Activated T-helper 2 cell treated with anti-CD3 and anti-CD28 coated beads, Interferon-gamma antibody, Interleukin-2, Interleukin-4, amounts not matched to agents 10 μg/mL and 5 μg/mL and 100 μg/mL, durations not matched to agents 14 hours and 24 hours and 36 hours (primary cell): ENCODE results near the gene ZNF26. TPM values are rescaled to one million over a fixed set of nuclear protein-coding genes. Genes with fewer than 3 reads are reported as not detected.
A peak's percentile ranks its signal among the peaks of the same experiment; 100 is the strongest.
"Not testable (repeated sequence)": the region's sequence is repeated elsewhere in the genome, so short reads cannot be mapped to it uniquely, and the experiment has no call there.

Source experiments
- DNase-seq: peaks from one replicate; pipeline ENCODE4 v3.0.0; 2021; ENCODE audit warnings: low spot score
- H3K27ac Mint-ChIP-seq: one replicate; pipeline ENCODE4 v1.8.0; 2021; ENCODE audit warnings: mixed read lengths
- H3K27me3 Mint-ChIP-seq: one replicate; pipeline ENCODE4 v1.8.0; 2021; ENCODE audit warnings: low read depth, mixed read lengths
- H3K36me3 Mint-ChIP-seq: one replicate; pipeline ENCODE4 v1.8.0; 2021; ENCODE audit warnings: low read depth, mixed read lengths
- H3K4me1 Mint-ChIP-seq: one replicate; pipeline ENCODE4 v1.8.0; 2021; ENCODE audit warnings: low read depth, mixed read lengths
- H3K4me3 Mint-ChIP-seq: one replicate; pipeline ENCODE4 v1.8.0; 2021; ENCODE audit warnings: low read depth, mild to moderate bottlenecking, moderate library complexity, mixed read lengths
- H3K9me3 Mint-ChIP-seq: one replicate; pipeline ENCODE4 v1.8.0; 2021; ENCODE audit warnings: mixed read lengths
- intact Hi-C: fragments of 100-400 bp; cut with micrococcal nuclease; formaldehyde crosslinking; loops from one replicate; pipeline ENCODE4 v1.15.1; 2023
- total RNA-seq: library from RNA; stranded (reverse); gene quantifications from 2 replicates; pipeline ENCODE4 v1.2.3, GENCODE V29; 2022

The ZNF26 gene
- total RNA-seq, 1 donor from 2014 or later = 15.2 TPM

GRCh38 chr12:132965796-132966195, 20.4 kb upstream of the ZNF26 start:
- H3K4me3 Mint-ChIP-seq = no peak overlapping the region
- DNase-seq = no peak
- intact Hi-C loops = no loop called here
- peaks cover 53% of the 10 kb centered on the region for H3K9me3 Mint-ChIP-seq
- H3K4me1 Mint-ChIP-seq = no peaks in the 10 kb centered on the region
- peaks cover 25% of the 10 kb centered on the region for H3K36me3 Mint-ChIP-seq
- no peaks in the 10 kb centered on the region for H3K27me3 Mint-ChIP-seq
- H3K27ac Mint-ChIP-seq = no peak overlapping the region

- H3K4me1 Mint-ChIP-seq = no peaks in the 10 kb centered on the region
- DNase-seq = no peak
- no peak overlapping the region for H3K4me3 Mint-ChIP-seq
- peaks cover 21% of the 10 kb centered on the region for H3K36me3 Mint-ChIP-seq
- H3K27me3 Mint-ChIP-seq = no peaks in the 10 kb centered on the region
- H3K9me3 Mint-ChIP-seq = peaks cover 51% of the 10 kb centered on the region
- intact Hi-C loops = no loop called here
- H3K27ac Mint-ChIP-seq = no peak overlapping the region
These were observed 19.3 kb upstream of the ZNF26 start for GRCh38 chr12:132966676-132967415.

GRCh38 chr12:132967736-132968135, 18.4 kb upstream of the ZNF26 start:
- H3K27ac Mint-ChIP-seq = no peak overlapping the region
- no peak for DNase-seq
- intact Hi-C loops = no loop called here
- H3K36me3 Mint-ChIP-seq = peaks cover 18% of the 10 kb centered on the region
- no peak overlapping the region for H3K4me3 Mint-ChIP-seq
- H3K4me1 Mint-ChIP-seq = no peaks in the 10 kb centered on the region
- H3K27me3 Mint-ChIP-seq = no peaks in the 10 kb centered on the region
- peaks cover 58% of the 10 kb centered on the region for H3K9me3 Mint-ChIP-seq

GRCh38 chr12:132972374-132972773, 13.8 kb upstream of the ZNF26 start:
- no peak overlapping the region for H3K27ac Mint-ChIP-seq
- no peaks in the 10 kb centered on the region for H3K4me1 Mint-ChIP-seq
- peaks cover 61% of the 10 kb centered on the region for H3K9me3 Mint-ChIP-seq
- DNase-seq = no peak
- H3K4me3 Mint-ChIP-seq = no peak overlapping the region
- intact Hi-C loops = no loop called here
- H3K36me3 Mint-ChIP-seq = peaks cover 7% of the 10 kb centered on the region
- H3K27me3 Mint-ChIP-seq = no peaks in the 10 kb centered on the region

- H3K9me3 Mint-ChIP-seq = peaks cover 75% of the 10 kb centered on the region
- DNase-seq, H3K27me3 Mint-ChIP-seq, H3K27ac Mint-ChIP-seq, H3K36me3 Mint-ChIP-seq, H3K4me1 Mint-ChIP-seq, intact Hi-C loops, H3K4me3 Mint-ChIP-seq: not testable (repeated sequence)
These were observed 9.3 kb upstream of the ZNF26 start for GRCh38 chr12:132976870-132977269.

- peaks cover 63% of the 10 kb centered on the region for H3K9me3 Mint-ChIP-seq
- no peak for DNase-seq
- no peaks in the 10 kb centered on the region for H3K27me3 Mint-ChIP-seq
- intact Hi-C loops = loop anchor here (1.0 kb wide), 7 partner anchors 31 to 194 kb away; partner anchors contain the start of genes CHFR, ZNF10, ZNF140 and ZNF268
- H3K4me1 Mint-ChIP-seq = peaks cover 16% of the 10 kb centered on the region
- peak overlapping the region; percentile 89 for H3K4me3 Mint-ChIP-seq
- peak overlapping the region; percentile 90 for H3K27ac Mint-ChIP-seq
- peaks cover 57% of the 10 kb centered on the region for H3K36me3 Mint-ChIP-seq
These were observed 688 bp downstream of the ZNF26 start for GRCh38 chr12:132986885-132987225.

GRCh38 chr12:132998741-132999140, 12.6 kb downstream of the ZNF26 start:
- intact Hi-C loops = no loop called here
- H3K27me3 Mint-ChIP-seq = no peaks in the 10 kb centered on the region
- DNase-seq = no peak
- H3K36me3 Mint-ChIP-seq = peaks cover 86% of the 10 kb centered on the region
- H3K4me1 Mint-ChIP-seq = no peaks in the 10 kb centered on the region
- peaks cover 80% of the 10 kb centered on the region for H3K9me3 Mint-ChIP-seq
- H3K4me3 Mint-ChIP-seq = no peak overlapping the region
- no peak overlapping the region for H3K27ac Mint-ChIP-seq

- H3K36me3 Mint-ChIP-seq = peaks cover 93% of the 10 kb centered on the region
- H3K4me1 Mint-ChIP-seq = no peaks in the 10 kb centered on the region
- H3K4me3 Mint-ChIP-seq = no peak overlapping the region
- no peak overlapping the region for H3K27ac Mint-ChIP-seq
- no peaks in the 10 kb centered on the region for H3K27me3 Mint-ChIP-seq
- DNase-seq = no peak
- intact Hi-C loops = no loop called here
- H3K9me3 Mint-ChIP-seq = peaks cover 75% of the 10 kb centered on the region
These were observed 24.6 kb downstream of the ZNF26 start for GRCh38 chr12:133010657-133011297.

GRCh38 chr12:133023566-133023965, 37.4 kb downstream of the ZNF26 start:
- intact Hi-C loops = no loop called here

GRCh38 chr12:133026996-133027395, 40.8 kb downstream of the ZNF26 start:
- intact Hi-C loops = no loop called here
- DNase-seq = no peak
- Mint-ChIP-seq H3K27ac (no peak overlapping the region), H3K36me3 (peaks cover 6% of the 10 kb centered on the region), H3K4me1 (no peaks in the 10 kb centered on the region), H3K4me3 (no peak overlapping the region), H3K9me3 (peaks cover 66% of the 10 kb centered on the region), H3K27me3 (no peaks in the 10 kb centered on the region)

More at GRCh38 chr12:133023566-133023965, 37.4 kb downstream of the ZNF26 start:
- H3K4me3 Mint-ChIP-seq = no peak overlapping the region
- H3K27ac Mint-ChIP-seq = no peak overlapping the region
- no peaks in the 10 kb centered on the region for H3K4me1 Mint-ChIP-seq
- peaks cover 21% of the 10 kb centered on the region for H3K36me3 Mint-ChIP-seq
- DNase-seq = no peak
- H3K27me3 Mint-ChIP-seq = no peaks in the 10 kb centered on the region
- H3K9me3 Mint-ChIP-seq = peaks cover 68% of the 10 kb centered on the region

GRCh38 chr12:133037207-133038005, 51.2 kb downstream of the ZNF26 start, which contains the start of gene ZNF84:
ZNF84 (plus strand) TSS chr12:133037509; CDS start chr12:133041468, 3,959 bp downstream.
- peaks cover 6% of the 10 kb centered on the region for H3K4me1 Mint-ChIP-seq
- peak; percentile 97 for DNase-seq
- H3K27me3 Mint-ChIP-seq = no peaks in the 10 kb centered on the region
- intact Hi-C loops = loop anchor here (1.0 to 5.0 kb wide), 7 partner anchors 43 to 277 kb away; partner anchors contain the start of genes ANKLE2, ZNF10, ZNF140 and ZNF26
- H3K36me3 Mint-ChIP-seq = peaks cover 66% of the 10 kb centered on the region
- peaks cover 70% of the 10 kb centered on the region for H3K9me3 Mint-ChIP-seq
- peak within 1 kb of the TSS; percentile 98 for H3K27ac Mint-ChIP-seq
- H3K4me3 Mint-ChIP-seq = peak within 1 kb of the TSS; percentile 88

GRCh38 chr12:133038118-133038709, 52.0 kb downstream of the ZNF26 start:
- H3K4me1 Mint-ChIP-seq = peaks cover 6% of the 10 kb centered on the region
- peak overlapping the region; percentile 88 for H3K4me3 Mint-ChIP-seq
- no peak for DNase-seq
- no peaks in the 10 kb centered on the region for H3K27me3 Mint-ChIP-seq
- intact Hi-C loops = loop anchor here (5.0 kb wide), 1 partner anchor 131 kb away; no protein-coding TSS in a partner anchor
- H3K9me3 Mint-ChIP-seq = peaks cover 71% of the 10 kb centered on the region
- H3K27ac Mint-ChIP-seq = peak overlapping the region; percentile 98
- peaks cover 74% of the 10 kb centered on the region for H3K36me3 Mint-ChIP-seq
